Activated CD8-positive, alpha-beta T cell treated with anti-CD3 and anti-CD28 coated beads for 36 hours (primary cell): Measurements from ENCODE around the gene BLZF1. TPM values are rescaled to one million over a fixed set of nuclear protein-coding genes. Genes with fewer than 3 reads are reported as not detected.

Source experiments
- ATAC-seq: fragments of 200-7000 bp; cut with Tn5 transposase; one replicate; pipeline ENCODE4 v1.10.0; 2021; ENCODE audit warnings: mild to moderate bottlenecking, moderate library complexity
- CTCF ChIA-PET: fragments of 350-600 bp; sonication (Branson Sonifier 250); formaldehyde crosslinking; loops from one replicate; lab custom pipeline; 2021; ENCODE audit warnings: antibody characterized with exemption; lab: Charles Lee
- POLR2A ChIA-PET: fragments of 350-600 bp; sonication (Branson Sonifier 250); formaldehyde crosslinking; loops from one replicate; lab custom pipeline; 2021; ENCODE audit warnings: antibody characterized with exemption; lab: Charles Lee
- DNase-seq: peaks from one replicate; pipeline ENCODE4 v3.0.0-alpha.2; 2020
- H3K27ac Mint-ChIP-seq: one replicate; pipeline ENCODE4 v1.8.0; 2021; ENCODE audit warnings: mild to moderate bottlenecking, mixed read lengths
- H3K27me3 Mint-ChIP-seq: one replicate; pipeline ENCODE4 v1.8.0; 2021; ENCODE audit warnings: mixed read lengths
- H3K36me3 Mint-ChIP-seq: one replicate; pipeline ENCODE4 v1.8.0; 2021; ENCODE audit warnings: low read depth, mixed read lengths
- H3K4me1 Mint-ChIP-seq: one replicate; pipeline ENCODE4 v1.8.0; 2021; ENCODE audit warnings: low read depth, mixed read lengths
- H3K4me3 Mint-ChIP-seq: one replicate; pipeline ENCODE4 v1.8.0; 2021; ENCODE audit warnings: mild to moderate bottlenecking, moderate library complexity, mixed read lengths
- H3K9me3 Mint-ChIP-seq: one replicate; pipeline ENCODE4 v1.8.0; 2021; ENCODE audit warnings: mixed read lengths
- intact Hi-C: fragments of 100-400 bp; cut with micrococcal nuclease; formaldehyde crosslinking; loops from one replicate; pipeline ENCODE4 v1.10.0; 2022
- total RNA-seq, 2 experiments: library from RNA; stranded (reverse); gene quantifications; one replicate each; pipeline ENCODE4 v1.2.3, GENCODE V29; 2021
- TF ChIP-seq, protein P1 (sequence below): fragments of 200-600 bp; IDR thresholded peaks from one replicate; pipeline ENCODE4 v1.8.0; 2022; ENCODE audit warnings: antibody characterized with exemption, mild to moderate bottlenecking

BLZF1 gene
- total RNA-seq, 2 experiments from 2014 or later: 9.8 to 10.1 TPM

DNA sequence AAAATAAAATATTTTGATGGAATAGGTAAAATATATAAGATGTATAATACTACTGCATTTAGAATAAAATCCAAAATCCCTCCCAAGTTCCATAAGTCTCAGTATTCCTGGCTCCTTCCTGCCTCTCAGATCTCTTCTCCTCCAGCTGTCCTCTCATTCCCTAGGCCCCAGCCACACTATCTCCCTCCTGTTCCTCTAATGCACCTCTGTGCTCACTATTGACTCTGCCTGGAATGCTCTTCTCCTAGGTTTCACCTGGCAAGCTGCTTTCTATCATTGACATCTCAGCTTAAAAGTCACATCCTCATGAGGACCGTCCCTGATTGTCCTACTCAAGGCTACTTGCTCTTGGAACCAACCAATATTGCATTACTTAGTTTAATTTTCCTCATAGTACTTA is 7.6 kb upstream of the BLZF1 start:
- H3K4me3 Mint-ChIP-seq: no peak overlapping the region
- no peaks in the 10 kb centered on the region for H3K9me3 Mint-ChIP-seq
- no peak overlapping the region for H3K27ac Mint-ChIP-seq
- ChIA-PET CTCF (interaction anchor here (1.0 to 5.5 kb wide), 3 partner anchors 11 to 757 kb away, joined by 4 to 42 read pairs (median 5); no protein-coding TSS in a partner anchor), POLR2A (no interaction called here)
- DNase-seq: no peak
- TF ChIP-seq, protein P1, sequence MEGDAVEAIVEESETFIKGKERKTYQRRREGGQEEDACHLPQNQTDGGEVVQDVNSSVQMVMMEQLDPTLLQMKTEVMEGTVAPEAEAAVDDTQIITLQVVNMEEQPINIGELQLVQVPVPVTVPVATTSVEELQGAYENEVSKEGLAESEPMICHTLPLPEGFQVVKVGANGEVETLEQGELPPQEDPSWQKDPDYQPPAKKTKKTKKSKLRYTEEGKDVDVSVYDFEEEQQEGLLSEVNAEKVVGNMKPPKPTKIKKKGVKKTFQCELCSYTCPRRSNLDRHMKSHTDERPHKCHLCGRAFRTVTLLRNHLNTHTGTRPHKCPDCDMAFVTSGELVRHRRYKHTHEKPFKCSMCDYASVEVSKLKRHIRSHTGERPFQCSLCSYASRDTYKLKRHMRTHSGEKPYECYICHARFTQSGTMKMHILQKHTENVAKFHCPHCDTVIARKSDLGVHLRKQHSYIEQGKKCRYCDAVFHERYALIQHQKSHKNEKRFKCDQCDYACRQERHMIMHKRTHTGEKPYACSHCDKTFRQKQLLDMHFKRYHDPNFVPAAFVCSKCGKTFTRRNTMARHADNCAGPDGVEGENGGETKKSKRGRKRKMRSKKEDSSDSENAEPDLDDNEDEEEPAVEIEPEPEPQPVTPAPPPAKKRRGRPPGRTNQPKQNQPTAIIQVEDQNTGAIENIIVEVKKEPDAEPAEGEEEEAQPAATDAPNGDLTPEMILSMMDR: no peak
- no peaks in the 10 kb centered on the region for H3K27me3 Mint-ChIP-seq
- no peak for ATAC-seq
- intact Hi-C loops: loop anchor here (10.0 kb wide), 3 partner anchors 256 to 1016 kb away; partner anchors contain the start of gene ATP1B1
- H3K4me1 Mint-ChIP-seq: peaks cover 29% of the 10 kb centered on the region
- H3K36me3 Mint-ChIP-seq: peaks cover 10% of the 10 kb centered on the region

DNA sequence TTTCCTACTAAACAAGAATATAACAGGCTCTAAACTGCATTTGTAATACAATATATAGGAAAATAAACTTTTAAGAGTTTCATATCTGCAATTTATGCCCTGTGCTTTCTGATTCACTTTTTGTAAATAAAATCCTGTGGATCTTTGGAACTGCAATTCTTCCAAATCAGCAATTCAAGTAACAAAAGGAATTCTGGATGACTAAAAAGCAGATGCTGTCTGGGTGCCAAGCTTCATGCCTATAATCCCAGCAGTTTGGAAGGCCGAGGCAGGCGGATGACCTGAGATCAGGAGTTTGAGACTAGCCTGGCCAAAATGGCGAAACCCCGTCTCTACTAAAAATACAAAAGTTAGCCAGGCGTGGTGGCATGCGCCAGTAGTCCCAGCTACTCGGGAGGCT is 6.7 kb upstream of the BLZF1 start:
- Mint-ChIP-seq H3K36me3 (peaks cover 10% of the 10 kb centered on the region), H3K4me3 (no peak overlapping the region), H3K4me1 (peaks cover 26% of the 10 kb centered on the region), H3K27me3 (no peaks in the 10 kb centered on the region), H3K27ac (no peak overlapping the region), H3K9me3 (no peaks in the 10 kb centered on the region)
- no peak for DNase-seq
- TF ChIP-seq, protein P1: no peak
- no peak for ATAC-seq
- CTCF ChIA-PET: interaction anchor here (1.1 to 5.5 kb wide), 2 partner anchors 8 to 11 kb away, joined by 3 to 42 read pairs; no protein-coding TSS in a partner anchor
- intact Hi-C loops: loop anchor here (10.0 kb wide), 3 partner anchors 256 to 1016 kb away; partner anchors contain the start of gene ATP1B1
- POLR2A ChIA-PET: interaction anchor here (1.0 kb wide), 1 partner anchor 125 kb away, joined by 3 read pairs; no protein-coding TSS in a partner anchor

DNA sequence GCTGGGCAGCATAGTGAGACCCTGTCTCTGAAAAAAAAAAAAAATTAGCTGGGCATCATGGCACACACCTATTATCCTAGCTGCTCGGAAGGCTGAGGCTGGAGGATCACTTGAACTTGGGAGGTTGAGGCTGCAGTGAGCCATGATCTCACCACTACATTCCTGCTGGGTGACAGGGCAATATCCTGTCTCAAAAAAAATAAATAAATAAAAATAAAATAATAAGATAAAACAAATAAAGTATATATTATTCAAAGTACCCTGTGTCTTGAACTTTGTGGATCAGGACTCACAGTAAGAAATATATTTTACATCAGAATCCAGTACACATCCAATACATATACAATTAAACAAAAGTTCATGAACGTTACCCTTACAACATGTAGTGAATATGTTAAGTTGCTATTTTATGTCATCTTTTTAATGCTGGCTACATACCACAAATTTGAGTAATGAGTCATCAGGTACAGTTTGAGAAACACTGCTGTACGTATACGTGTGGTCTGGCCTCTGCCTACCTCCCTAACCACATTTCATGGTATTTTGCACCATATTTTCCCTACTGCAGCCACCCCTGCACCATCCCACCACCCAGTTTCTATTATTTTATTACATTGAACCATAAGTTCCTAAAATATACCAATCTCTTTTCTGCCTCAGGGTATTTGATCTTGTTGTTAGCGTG is 4.8 kb upstream of the BLZF1 start:
- Mint-ChIP-seq H3K4me3 (peak overlapping the region; percentile 35), H3K36me3 (peaks cover 10% of the 10 kb centered on the region), H3K27ac (peak overlapping the region; percentile 75), H3K9me3 (no peaks in the 10 kb centered on the region), H3K27me3 (no peaks in the 10 kb centered on the region), H3K4me1 (peaks cover 26% of the 10 kb centered on the region)
- TF ChIP-seq, protein P1: no peak
- intact Hi-C loops: loop anchor here (10.0 kb wide), 3 partner anchors 258 to 1018 kb away; partner anchors contain the start of gene ATP1B1
- ChIA-PET CTCF (interaction anchor here (5.5 kb wide), 1 partner anchor 13 kb away, joined by 42 read pairs; no protein-coding TSS in a partner anchor), POLR2A (interaction anchor here (0.6 to 0.9 kb wide), 2 partner anchors 8 to 25 kb away, joined by 3 read pairs; no protein-coding TSS in a partner anchor)
- DNase-seq (peak; percentile 69), ATAC-seq (peak; percentile 17)

DNA sequence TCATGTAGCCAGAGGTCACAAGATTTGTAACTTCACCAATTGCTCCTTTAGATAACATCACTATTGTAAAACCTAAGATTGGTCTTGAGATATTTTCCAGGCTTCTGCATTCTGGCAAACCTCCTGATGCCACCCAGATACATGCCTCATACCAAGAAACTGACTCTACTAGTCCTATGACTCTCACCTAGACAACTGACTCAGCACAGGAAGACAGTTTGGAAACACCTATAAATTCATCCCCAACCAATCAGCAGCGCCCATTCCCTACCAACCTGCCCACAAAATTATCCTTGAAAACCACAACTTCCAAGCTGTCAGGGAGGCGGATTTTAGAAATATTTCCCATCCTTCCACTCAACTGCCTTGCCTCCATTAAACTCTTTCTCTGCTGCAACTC is 3.0 kb upstream of the BLZF1 start:
- ChIA-PET POLR2A (interaction anchor here (0.6 to 1.0 kb wide), 3 partner anchors 43 to 853 kb away, joined by 3 to 4 read pairs (median 3); no protein-coding TSS in a partner anchor), CTCF (interaction anchor here (1.3 kb wide), 1 partner anchor 16 kb away, joined by 6 read pairs; no protein-coding TSS in a partner anchor)
- Mint-ChIP-seq H3K27ac (peak overlapping the region; percentile 4), H3K4me1 (peaks cover 33% of the 10 kb centered on the region), H3K27me3 (no peaks in the 10 kb centered on the region), H3K9me3 (no peaks in the 10 kb centered on the region), H3K4me3 (no peak overlapping the region), H3K36me3 (peaks cover 12% of the 10 kb centered on the region)
- TF ChIP-seq, protein P1: no peak
- ATAC-seq: no peak
- DNase-seq: peak; percentile 25
- intact Hi-C loops: loop anchor here (5.0 to 10.0 kb wide), 4 partner anchors 122 to 1020 kb away; partner anchors contain the start of genes ATP1B1 and SLC19A2
